Thyroid gland (tissue), 4 donors: ENCODE results near the gene RASGRP3.

Source experiments
- POLR2A ChIP-seq, 2 donors: fragments of 450-650 bp; IDR thresholded peaks; one replicate each; pipeline ENCODE4 v1.6.1; 2017; ENCODE audit warnings: antibody characterized with exemption in 2 of 2, mild to moderate bottlenecking in 2 of 2, moderate library complexity in 1 of 2
- TF ChIP-seq, protein P1 (sequence below), 6 experiments: fragments of 200-600 bp in 3 of 6; fragments of 450-650 bp in 3 of 6; sonication (generic) in 3 of 6; IDR thresholded peaks; one replicate each; pipeline ENCODE4 v1.5.1; 2016 to 2019; ENCODE audit warnings: antibody characterized with exemption in 6 of 6, mild to moderate bottlenecking in 2 of 6, inconsistent platforms in 1 of 6, moderate library complexity in 1 of 6

DNA sequence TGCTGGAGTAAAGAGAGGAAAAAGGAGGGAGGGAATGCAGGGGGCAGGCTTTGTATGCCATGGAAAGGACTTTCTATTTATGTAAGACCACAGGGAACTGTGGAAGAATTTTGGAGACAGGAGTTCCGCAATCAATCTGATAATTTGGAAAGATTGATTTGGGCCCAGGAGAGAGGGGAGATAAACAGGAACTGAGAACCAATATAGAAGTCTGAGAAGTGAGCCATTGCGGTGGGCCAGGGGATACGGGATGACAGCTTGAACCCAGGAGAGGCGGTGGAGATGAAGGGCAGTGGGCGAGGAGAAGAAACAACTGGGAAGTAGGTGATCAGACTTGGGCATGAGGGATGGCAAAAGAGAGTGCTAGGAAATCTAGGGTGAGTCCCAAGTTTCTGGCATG is 23.7 kb downstream of the RASGRP3 start:
- TF ChIP-seq, protein P1, sequence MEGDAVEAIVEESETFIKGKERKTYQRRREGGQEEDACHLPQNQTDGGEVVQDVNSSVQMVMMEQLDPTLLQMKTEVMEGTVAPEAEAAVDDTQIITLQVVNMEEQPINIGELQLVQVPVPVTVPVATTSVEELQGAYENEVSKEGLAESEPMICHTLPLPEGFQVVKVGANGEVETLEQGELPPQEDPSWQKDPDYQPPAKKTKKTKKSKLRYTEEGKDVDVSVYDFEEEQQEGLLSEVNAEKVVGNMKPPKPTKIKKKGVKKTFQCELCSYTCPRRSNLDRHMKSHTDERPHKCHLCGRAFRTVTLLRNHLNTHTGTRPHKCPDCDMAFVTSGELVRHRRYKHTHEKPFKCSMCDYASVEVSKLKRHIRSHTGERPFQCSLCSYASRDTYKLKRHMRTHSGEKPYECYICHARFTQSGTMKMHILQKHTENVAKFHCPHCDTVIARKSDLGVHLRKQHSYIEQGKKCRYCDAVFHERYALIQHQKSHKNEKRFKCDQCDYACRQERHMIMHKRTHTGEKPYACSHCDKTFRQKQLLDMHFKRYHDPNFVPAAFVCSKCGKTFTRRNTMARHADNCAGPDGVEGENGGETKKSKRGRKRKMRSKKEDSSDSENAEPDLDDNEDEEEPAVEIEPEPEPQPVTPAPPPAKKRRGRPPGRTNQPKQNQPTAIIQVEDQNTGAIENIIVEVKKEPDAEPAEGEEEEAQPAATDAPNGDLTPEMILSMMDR (IDR thresholded peaks at IDR 0.05) = no peak
- TF ChIP-seq POLR2A (IDR thresholded peaks at IDR 0.05) = no peak
